ENCODE data around the gene AMIGO3.
"Not testable (repeated sequence)": the region's sequence is repeated elsewhere in the genome, so short reads cannot be mapped to it uniquely, and the experiment has no call there.

The AMIGO3 gene

GRCh38 chr3:49689046-49689907 lies 30.2 kb downstream of the AMIGO3 start, which contains the start of the genes MST1 and RNF123:
Gene MST1, minus strand, starts transcription at chr3:49689474. Its CDS starts 783 bp downstream, at chr3:49688691.
Gene RNF123, plus strand, starts transcription at chr3:49689557. Its CDS starts 1,609 bp downstream, at chr3:49691166.
- peak within 1 kb of the TSS; percentile 93 for H3K4me3 ChIP-seq (ENCODE audit: low read length)
- peak within 1 kb of the TSS; percentile 92 for H3K9ac ChIP-seq (ENCODE audit: low read length)
- H3K9me3 ChIP-seq (ENCODE audit: control insufficient read depth, low read length), result no peaks in the 10 kb centered on the region
- H3K4me1 ChIP-seq (ENCODE audit: control insufficient read depth, insufficient read depth, low read length), result peaks cover 20% of the 10 kb centered on the region
- H3K27me3 ChIP-seq (ENCODE audit: control insufficient read depth, insufficient read depth, low read length), result peaks cover 4% of the 10 kb centered on the region
- H3K36me3 ChIP-seq (ENCODE audit: control insufficient read depth, insufficient read depth, low read length), result no peaks in the 10 kb centered on the region

GRCh38 chr3:49688338-49689045 lies 31.0 kb downstream of the AMIGO3 start:
- H3K27me3 ChIP-seq (ENCODE audit: control insufficient read depth, insufficient read depth, low read length); H3K9me3 ChIP-seq (ENCODE audit: control insufficient read depth, low read length); H3K36me3 ChIP-seq (ENCODE audit: control insufficient read depth, insufficient read depth, low read length): not testable (repeated sequence)
- Histone ChIP-seq H3K4me3 (ENCODE audit: low read length) (peak overlapping the region; percentile 93), H3K9ac (ENCODE audit: low read length) (peak overlapping the region; percentile 92), H3K4me1 (ENCODE audit: control insufficient read depth, insufficient read depth, low read length) (peaks cover 20% of the 10 kb centered on the region)

GRCh38 chr3:49687424-49687795 lies 32.1 kb downstream of the AMIGO3 start:
- H3K4me3 ChIP-seq (ENCODE audit: low read length); H3K27me3 ChIP-seq (ENCODE audit: control insufficient read depth, insufficient read depth, low read length); H3K36me3 ChIP-seq (ENCODE audit: control insufficient read depth, insufficient read depth, low read length); H3K9me3 ChIP-seq (ENCODE audit: control insufficient read depth, low read length); H3K9ac ChIP-seq (ENCODE audit: low read length): not testable (repeated sequence)
- H3K4me1 ChIP-seq (ENCODE audit: control insufficient read depth, insufficient read depth, low read length), result peaks cover 20% of the 10 kb centered on the region

- H3K9me3 ChIP-seq (ENCODE audit: control insufficient read depth, low read length); H3K4me3 ChIP-seq (ENCODE audit: low read length); H3K27me3 ChIP-seq (ENCODE audit: control insufficient read depth, insufficient read depth, low read length); H3K36me3 ChIP-seq (ENCODE audit: control insufficient read depth, insufficient read depth, low read length): not testable (repeated sequence)
- H3K4me1 ChIP-seq (ENCODE audit: control insufficient read depth, insufficient read depth, low read length), result peaks cover 20% of the 10 kb centered on the region
- H3K9ac ChIP-seq (ENCODE audit: low read length), result peak overlapping the region; percentile 55
Measured at GRCh38 chr3:49686769-49687423, 32.6 kb downstream of the AMIGO3 start.

- Histone ChIP-seq H3K4me1 (ENCODE audit: control insufficient read depth, insufficient read depth, low read length) (peaks cover 20% of the 10 kb centered on the region), H3K9ac (ENCODE audit: low read length) (peak overlapping the region; percentile 55)
- H3K27me3 ChIP-seq (ENCODE audit: control insufficient read depth, insufficient read depth, low read length); H3K9me3 ChIP-seq (ENCODE audit: control insufficient read depth, low read length); H3K4me3 ChIP-seq (ENCODE audit: low read length); H3K36me3 ChIP-seq (ENCODE audit: control insufficient read depth, insufficient read depth, low read length): not testable (repeated sequence)
Measured at GRCh38 chr3:49686346-49686745, 33.1 kb downstream of the AMIGO3 start.

GRCh38 chr3:49685846-49686245 lies 33.6 kb downstream of the AMIGO3 start:
- H3K27me3 ChIP-seq (ENCODE audit: control insufficient read depth, insufficient read depth, low read length); H3K36me3 ChIP-seq (ENCODE audit: control insufficient read depth, insufficient read depth, low read length); H3K9ac ChIP-seq (ENCODE audit: low read length); H3K4me3 ChIP-seq (ENCODE audit: low read length); H3K9me3 ChIP-seq (ENCODE audit: control insufficient read depth, low read length): not testable (repeated sequence)
- H3K4me1 ChIP-seq (ENCODE audit: control insufficient read depth, insufficient read depth, low read length), result peaks cover 18% of the 10 kb centered on the region

GRCh38 chr3:49685103-49685502 lies 34.4 kb downstream of the AMIGO3 start:
- H3K4me1 ChIP-seq (ENCODE audit: control insufficient read depth, insufficient read depth, low read length), result peaks cover 11% of the 10 kb centered on the region
- H3K4me3 ChIP-seq (ENCODE audit: low read length); H3K27me3 ChIP-seq (ENCODE audit: control insufficient read depth, insufficient read depth, low read length); H3K36me3 ChIP-seq (ENCODE audit: control insufficient read depth, insufficient read depth, low read length); H3K9ac ChIP-seq (ENCODE audit: low read length); H3K9me3 ChIP-seq (ENCODE audit: control insufficient read depth, low read length): not testable (repeated sequence)

GRCh38 chr3:49684453-49684852 lies 35.0 kb downstream of the AMIGO3 start:
- not testable (repeated sequence) for H3K36me3 ChIP-seq (ENCODE audit: control insufficient read depth, insufficient read depth, low read length); H3K4me1 ChIP-seq (ENCODE audit: control insufficient read depth, insufficient read depth, low read length); H3K9ac ChIP-seq (ENCODE audit: low read length); H3K4me3 ChIP-seq (ENCODE audit: low read length); H3K9me3 ChIP-seq (ENCODE audit: control insufficient read depth, low read length); H3K27me3 ChIP-seq (ENCODE audit: control insufficient read depth, insufficient read depth, low read length)

- peaks cover 4% of the 10 kb centered on the region for H3K27me3 ChIP-seq (ENCODE audit: control insufficient read depth, insufficient read depth, low read length)
- peaks cover 2% of the 10 kb centered on the region for H3K36me3 ChIP-seq (ENCODE audit: control insufficient read depth, insufficient read depth, low read length)
- no peaks in the 10 kb centered on the region for H3K4me1 ChIP-seq (ENCODE audit: control insufficient read depth, insufficient read depth, low read length)
- no peak overlapping the region for H3K9ac ChIP-seq (ENCODE audit: low read length)
- no peak overlapping the region for H3K4me3 ChIP-seq (ENCODE audit: low read length)
- no peaks in the 10 kb centered on the region for H3K9me3 ChIP-seq (ENCODE audit: control insufficient read depth, low read length)
Measured at GRCh38 chr3:49683162-49683561, 36.3 kb downstream of the AMIGO3 start.

- no peak overlapping the region for H3K4me3 ChIP-seq (ENCODE audit: low read length)
- no peak overlapping the region for H3K9ac ChIP-seq (ENCODE audit: low read length)
- H3K36me3 ChIP-seq (ENCODE audit: control insufficient read depth, insufficient read depth, low read length), result peaks cover 18% of the 10 kb centered on the region
- peaks cover 4% of the 10 kb centered on the region for H3K27me3 ChIP-seq (ENCODE audit: control insufficient read depth, insufficient read depth, low read length)
- no peaks in the 10 kb centered on the region for H3K4me1 ChIP-seq (ENCODE audit: control insufficient read depth, insufficient read depth, low read length)
- H3K9me3 ChIP-seq (ENCODE audit: control insufficient read depth, low read length), result no peaks in the 10 kb centered on the region
Measured at GRCh38 chr3:49681543-49681942, 37.9 kb downstream of the AMIGO3 start.

- no peak overlapping the region for H3K4me3 ChIP-seq (ENCODE audit: low read length)
- peaks cover 18% of the 10 kb centered on the region for H3K36me3 ChIP-seq (ENCODE audit: control insufficient read depth, insufficient read depth, low read length)
- no peaks in the 10 kb centered on the region for H3K9me3 ChIP-seq (ENCODE audit: control insufficient read depth, low read length)
Measured at GRCh38 chr3:49681232-49681522, 38.3 kb downstream of the AMIGO3 start.

More at GRCh38 chr3:49681232-49681522, 38.3 kb downstream of the AMIGO3 start:
- H3K9ac ChIP-seq (ENCODE audit: low read length), result no peak overlapping the region
- H3K27me3 ChIP-seq (ENCODE audit: control insufficient read depth, insufficient read depth, low read length), result peaks cover under 1% of the 10 kb centered on the region
- H3K4me1 ChIP-seq (ENCODE audit: control insufficient read depth, insufficient read depth, low read length), result no peaks in the 10 kb centered on the region
